NCI-H1694 (cell line): ENCODE measurements around the gene FAM110D.

Experiments used
- DNase-seq: peaks from one replicate; lab custom pipeline; 2025; lab: John Stamatoyannopoulos, UW

The FAM110D gene

GRCh38 chr1:26129778-26130177 lies 29.1 kb upstream of the FAM110D start:
- no peak for DNase-seq

GRCh38 chr1:26130695-26131094 lies 28.2 kb upstream of the FAM110D start:
- DNase-seq, result no peak

- DNase-seq, result no peak
Observed at GRCh38 chr1:26132128-26132833, 26.6 kb upstream of the FAM110D start.

GRCh38 chr1:26132834-26133167 lies 26.1 kb upstream of the FAM110D start:
- DNase-seq, result no peak

- DNase-seq, result no peak
Observed at GRCh38 chr1:26134466-26134865, 24.4 kb upstream of the FAM110D start.

GRCh38 chr1:26138974-26139558 lies 19.8 kb upstream of the FAM110D start:
- DNase-seq, result no peak

GRCh38 chr1:26142159-26142558 lies 16.7 kb upstream of the FAM110D start:
- DNase-seq, result no peak

- peak; percentile 87 for DNase-seq
Observed at GRCh38 chr1:26145041-26145959, 13.6 kb upstream of the FAM110D start.

GRCh38 chr1:26145960-26146294 lies 13.0 kb upstream of the FAM110D start:
- no peak for DNase-seq

GRCh38 chr1:26148887-26149286 lies 10.0 kb upstream of the FAM110D start:
- no peak for DNase-seq

GRCh38 chr1:26153966-26154532 lies 4.8 kb upstream of the FAM110D start:
- DNase-seq, result no peak

- DNase-seq, result no peak
Observed at GRCh38 chr1:26154750-26155149, 4.1 kb upstream of the FAM110D start.

- no peak for DNase-seq
Observed at GRCh38 chr1:26155370-26156284, 3.3 kb upstream of the FAM110D start.

GRCh38 chr1:26156285-26157038 lies 2.4 kb upstream of the FAM110D start:
- peak; percentile 38 for DNase-seq

- no peak for DNase-seq
Observed at GRCh38 chr1:26158271-26158907, 490 bp upstream of the FAM110D start.

- no peak for DNase-seq
Observed at GRCh38 chr1:26159743-26160039, 812 bp downstream of the FAM110D start.

- DNase-seq, result no peak
Observed at GRCh38 chr1:26160527-26161414, 1.9 kb downstream of the FAM110D start.

GRCh38 chr1:26161415-26162219 lies 2.7 kb downstream of the FAM110D start:
- no peak for DNase-seq

- no peak for DNase-seq
Observed at GRCh38 chr1:26162220-26162709, 3.4 kb downstream of the FAM110D start.
